AG04449 (cell line): ENCODE data around the gene ADAMTS20.

Experiments
- CTCF ChIA-PET: fragments of 350-600 bp; formaldehyde crosslinking; extraction: SDS; loops from one replicate; lab custom pipeline; 2021; ENCODE audit warnings: antibody characterized with exemption; lab: Yijun Ruan, JAX
- POLR2A ChIA-PET: fragments of 400-600, 350-600 bp; formaldehyde crosslinking; extraction: SDS; loops from one replicate; lab custom pipeline; 2020; ENCODE audit warnings: antibody characterized with exemption, inconsistent platforms; lab: Yijun Ruan, JAX
- DNase-seq: peaks from one replicate; pipeline ENCODE4 v3.0.0-alpha.2; 2010; ENCODE audit warnings: low read depth, low spot score
- H3K4me3 ChIP-seq: 2 replicates; pipeline ENCODE4 v1.5.1; 2011; ENCODE audit warnings: low read depth, mild to moderate bottlenecking, control low read depth, low read length
- CTCF ChIP-seq: IDR thresholded peaks from one replicate; pipeline ENCODE4 v1.5.1; 2011; ENCODE audit warnings: mild to moderate bottlenecking, moderate library complexity, low read length, control low read depth, inconsistent platforms; ENCODE audit not compliant: insufficient read depth; ENCODE audit errors: missing control alignments

Gene ADAMTS20

GRCh38 chr12:43516045-43516444, 36.0 kb downstream of the ADAMTS20 start:
- CTCF ChIA-PET: no interaction called here
- no peak for TF ChIP-seq CTCF
- no peak for DNase-seq
- POLR2A ChIA-PET: no interaction called here
- H3K4me3 ChIP-seq: no peak overlapping the region

- no peak overlapping the region for H3K4me3 ChIP-seq
- CTCF ChIA-PET: interaction anchor here (0.9 to 2.3 kb wide), 3 partner anchors 227 to 382 kb away, joined by 3 to 27 read pairs (median 5); no protein-coding TSS in a partner anchor
- peak; percentile 21 for TF ChIP-seq CTCF
- POLR2A ChIA-PET: no interaction called here
- peak; percentile 1 for DNase-seq
Measured at GRCh38 chr12:43501703-43502102, 50.3 kb downstream of the ADAMTS20 start.

GRCh38 chr12:43493261-43493797, 58.7 kb downstream of the ADAMTS20 start:
- H3K4me3 ChIP-seq: no peak overlapping the region
- no peak for DNase-seq
- CTCF ChIA-PET: no interaction called here
- no peak for TF ChIP-seq CTCF
- POLR2A ChIA-PET: no interaction called here

- POLR2A ChIA-PET: no interaction called here
- TF ChIP-seq CTCF: no peak
- CTCF ChIA-PET: no interaction called here
- H3K4me3 ChIP-seq: no peak overlapping the region
- no peak for DNase-seq
Measured at GRCh38 chr12:43482311-43483085, 69.5 kb downstream of the ADAMTS20 start.

- POLR2A ChIA-PET: no interaction called here
- H3K4me3 ChIP-seq: no peak overlapping the region
- CTCF ChIA-PET: no interaction called here
- no peak for DNase-seq
- no peak for TF ChIP-seq CTCF
Measured at GRCh38 chr12:43480591-43480990, 71.4 kb downstream of the ADAMTS20 start.

GRCh38 chr12:43462741-43463140, 89.3 kb downstream of the ADAMTS20 start:
- TF ChIP-seq CTCF: no peak
- H3K4me3 ChIP-seq: no peak overlapping the region
- ChIA-PET POLR2A (no interaction called here), CTCF (interaction anchor here (1.4 kb wide), 1 partner anchor 19 kb away, joined by 7 read pairs; no protein-coding TSS in a partner anchor)
- DNase-seq: no peak
